RCC 7860 (cell line): Measurements from ENCODE around the gene PTPRG.
"Not testable (repeated sequence)": the region's sequence is repeated elsewhere in the genome, so short reads cannot be mapped to it uniquely, and the experiment has no call there.

Source experiments
- DNase-seq: peaks from one replicate; pipeline ENCODE4 v3.0.0-alpha.2; 2015; ENCODE audit warnings: low spot score
- FAIRE-seq: peaks from 2 replicates; lab custom pipeline; 2012; peaks lifted over from hg19 to GRCh38; lab: Jason Lieb, UNC

Gene PTPRG

DNA sequence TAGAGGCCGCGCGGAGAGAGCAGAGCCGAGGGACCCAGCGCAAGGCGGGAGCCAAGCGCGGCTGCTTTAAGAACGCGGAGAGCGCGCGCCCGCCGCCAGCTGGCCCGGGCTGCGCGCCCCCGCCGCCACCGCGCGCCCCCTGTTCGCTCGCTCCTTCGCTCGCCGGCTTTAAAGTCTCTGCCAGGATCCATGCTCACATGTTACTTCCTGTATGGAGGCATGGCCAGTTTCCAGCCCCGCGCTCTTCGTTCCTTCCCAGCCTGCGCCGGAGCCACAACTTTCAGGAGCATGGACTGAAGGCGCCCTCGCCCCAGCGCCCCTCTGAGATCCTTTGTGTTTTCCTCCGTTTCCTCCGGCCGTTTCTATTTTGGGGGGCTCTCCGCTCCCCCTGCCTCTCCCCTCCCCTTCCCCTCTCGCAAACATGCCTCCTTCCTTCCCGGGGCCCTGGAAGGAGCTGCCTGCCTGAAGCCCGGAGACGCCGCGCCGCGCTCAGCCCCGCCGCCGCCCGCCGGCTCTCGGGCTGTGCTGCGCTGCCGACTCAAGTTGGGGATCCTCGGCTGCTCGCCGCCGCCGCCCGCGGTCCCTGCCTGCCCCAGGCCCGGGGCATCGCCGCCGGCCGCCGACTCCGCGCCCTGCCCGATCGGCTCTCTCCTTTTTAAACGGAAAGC, at the start of gene PTPRG:
Gene PTPRG (plus strand): TSS at position 198 of the 668 bp plus-strand sequence. CDS start 717 bp downstream, outside the sequence.
- peak; percentile 79 for DNase-seq
- no peak for FAIRE-seq

DNA sequence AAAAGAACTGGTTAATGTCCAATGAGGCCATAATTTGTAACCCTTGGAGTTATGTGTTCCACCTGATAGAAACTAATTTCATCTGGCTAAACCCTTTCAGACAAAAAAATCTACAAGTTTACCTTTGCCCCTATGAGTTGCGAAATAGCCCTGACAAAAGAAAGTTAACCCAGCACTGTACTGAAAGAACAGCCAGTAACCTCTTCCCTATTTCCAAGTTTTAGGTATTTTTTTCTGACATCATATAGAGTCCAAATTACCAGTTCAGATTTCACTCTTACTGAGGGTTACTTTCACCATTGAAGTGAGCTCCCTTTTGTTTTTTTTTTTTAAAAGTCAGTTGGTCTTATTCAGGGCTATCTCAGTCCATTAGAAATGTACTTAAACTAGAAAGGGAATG, 42.8 kb upstream of the PTPRG start:
- FAIRE-seq: no peak

DNA sequence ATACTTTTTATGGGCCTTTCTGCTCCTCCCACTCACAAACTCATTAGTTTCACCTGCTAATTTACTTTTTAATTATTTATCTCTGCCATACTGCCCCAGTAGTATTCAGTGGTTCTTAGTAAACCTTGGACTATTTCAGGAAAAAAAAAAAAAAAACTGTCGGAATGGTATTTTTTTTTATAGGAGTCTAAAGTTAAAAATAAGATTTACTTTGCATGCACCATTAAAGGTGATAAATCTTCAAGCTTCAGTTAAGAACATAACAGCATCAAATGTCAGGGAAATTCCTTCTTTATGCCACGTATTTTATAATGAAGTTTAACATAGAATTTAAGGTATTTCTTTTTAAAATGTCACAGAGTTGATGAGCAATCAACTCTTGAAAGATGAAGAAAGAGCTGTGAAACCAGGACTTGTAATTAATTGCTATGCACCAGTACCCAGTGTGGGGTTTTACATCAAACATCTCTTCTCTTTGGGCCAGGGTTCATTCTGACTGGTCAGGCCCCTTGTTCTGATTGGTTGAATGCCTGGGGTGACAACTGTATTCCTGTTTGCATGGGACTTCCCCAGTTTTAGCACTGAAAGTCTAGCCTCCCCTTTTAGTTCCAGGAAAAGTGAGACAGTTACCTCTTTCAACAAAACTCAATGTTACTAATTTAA, 40.3 kb upstream of the PTPRG start:
- DNase-seq (no peak), FAIRE-seq (no peak)

More for the DNA sequence above, 42.8 kb upstream of the PTPRG start:
- no peak for DNase-seq

- FAIRE-seq (no peak), DNase-seq (no peak)
Observed at GRCh38 chr3:61522060-61522459, 39.3 kb upstream of the PTPRG start.

GRCh38 chr3:61522626-61523025, 38.7 kb upstream of the PTPRG start:
- no peak for DNase-seq
- no peak for FAIRE-seq

- DNase-seq (no peak), FAIRE-seq (no peak)
Observed at GRCh38 chr3:61524933-61525332, 36.4 kb upstream of the PTPRG start.

DNA sequence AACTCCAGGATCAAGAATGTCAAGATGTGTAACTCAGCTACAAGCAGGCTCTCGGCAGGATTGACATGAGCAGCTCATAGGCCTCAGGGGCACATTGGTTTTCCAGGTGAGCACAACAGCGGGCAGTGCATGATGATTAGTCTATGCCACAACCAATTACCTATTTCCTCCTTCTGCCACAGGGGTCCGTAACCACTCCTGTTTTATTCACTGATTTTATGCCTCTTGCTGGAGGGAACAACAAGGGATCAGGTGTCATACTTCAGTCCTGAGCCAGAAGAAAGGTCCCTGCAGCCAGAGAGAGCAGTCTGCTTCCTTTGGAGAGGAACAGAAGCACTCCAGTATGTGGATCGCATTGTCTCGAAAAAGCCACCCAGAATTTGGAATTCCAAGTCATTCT, 35.1 kb upstream of the PTPRG start:
- DNase-seq: no peak

GRCh38 chr3:61527011-61527410, 34.4 kb upstream of the PTPRG start:
- FAIRE-seq (no peak), DNase-seq (no peak)

More for the DNA sequence above, 35.1 kb upstream of the PTPRG start:
- no peak for FAIRE-seq

GRCh38 chr3:61530355-61530754, 31.0 kb upstream of the PTPRG start:
- no peak for DNase-seq
- FAIRE-seq: peak; percentile 35

DNA sequence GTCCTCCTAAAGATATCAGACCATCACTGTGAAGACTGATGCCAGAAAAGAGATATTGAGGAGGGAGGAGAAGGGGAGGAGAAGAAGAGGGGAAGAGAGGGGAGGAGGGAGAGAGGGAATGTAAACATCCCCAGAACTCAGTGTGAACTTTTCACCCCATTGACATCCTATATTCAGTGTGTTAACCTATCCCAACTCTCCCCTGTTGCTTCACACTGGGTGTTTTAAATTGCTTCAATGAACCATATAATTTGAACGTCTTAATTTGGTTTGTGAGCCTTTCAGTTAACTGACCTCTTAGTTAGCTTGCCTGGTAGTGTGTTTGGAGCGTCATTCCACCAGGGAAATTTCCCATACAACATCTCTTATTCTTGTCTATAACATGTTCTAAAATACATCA, 29.8 kb upstream of the PTPRG start:
- FAIRE-seq (no peak), DNase-seq (no peak)

GRCh38 chr3:61532739-61533500, 28.5 kb upstream of the PTPRG start:
- DNase-seq (no peak), FAIRE-seq (no peak)

- DNase-seq (no peak), FAIRE-seq (no peak)
Observed at GRCh38 chr3:61535826-61536225, 25.5 kb upstream of the PTPRG start.

DNA sequence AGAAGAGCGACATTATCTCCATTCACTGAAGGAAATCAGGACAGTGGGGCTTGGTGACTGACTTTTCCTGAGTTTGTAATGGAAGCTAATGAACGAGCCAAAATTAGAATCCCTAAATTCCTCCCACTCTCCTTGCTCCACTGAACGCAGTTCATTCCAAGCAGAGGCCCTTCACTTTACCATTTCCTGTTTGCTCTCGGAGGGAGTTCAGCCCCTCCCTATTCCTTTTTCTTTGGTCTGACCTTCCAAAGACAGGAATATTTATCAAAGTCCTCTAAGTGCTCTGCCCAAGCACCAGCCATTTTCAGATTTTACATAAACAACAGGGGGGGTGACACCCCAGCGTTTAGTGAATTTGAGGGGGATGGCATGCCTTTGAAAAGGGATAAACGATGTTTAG, 24.0 kb upstream of the PTPRG start:
- no peak for FAIRE-seq
- DNase-seq: no peak

DNA sequence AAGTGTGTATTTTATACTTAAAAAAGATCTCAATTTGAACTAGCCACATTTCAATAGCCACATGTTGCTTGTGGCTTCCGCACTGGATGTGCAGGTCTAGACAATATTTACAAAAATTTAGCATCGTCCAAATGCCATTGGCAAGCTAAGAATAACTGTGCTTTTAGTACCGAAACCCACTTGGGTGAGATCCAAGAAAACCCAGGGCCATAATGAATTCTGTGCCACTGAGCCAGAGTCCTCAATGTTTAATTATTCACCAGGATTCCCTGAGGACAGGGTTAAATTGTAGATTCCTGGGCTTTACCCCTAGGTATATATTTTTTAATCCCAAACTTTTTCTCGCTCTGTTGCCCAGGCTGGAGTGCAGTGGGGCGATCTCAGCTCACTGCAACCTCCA, 22.9 kb upstream of the PTPRG start:
- DNase-seq (no peak), FAIRE-seq (no peak)

DNA sequence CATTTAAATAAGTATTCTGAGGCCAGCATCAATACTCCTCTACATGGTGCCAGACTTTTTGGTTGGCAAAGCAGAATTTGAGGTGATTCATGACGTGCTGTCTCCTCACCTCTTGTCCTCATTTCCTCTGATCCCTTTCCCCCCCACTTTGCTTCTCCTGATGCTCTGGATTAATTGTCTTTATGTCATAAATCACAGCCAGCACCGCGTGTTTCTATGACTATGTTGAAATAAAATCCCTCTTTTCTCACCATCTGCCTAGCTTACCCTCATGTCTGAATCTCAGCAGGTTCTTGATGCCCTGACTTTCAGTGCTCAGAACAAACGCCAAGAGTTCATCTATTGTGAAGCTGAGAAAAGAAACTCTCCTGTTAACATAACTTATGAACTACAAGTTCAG, 19.7 kb upstream of the PTPRG start:
- no peak for FAIRE-seq
- no peak for DNase-seq

- FAIRE-seq (no peak), DNase-seq (no peak)
Observed at GRCh38 chr3:61545716-61546115, 15.7 kb upstream of the PTPRG start.

DNA sequence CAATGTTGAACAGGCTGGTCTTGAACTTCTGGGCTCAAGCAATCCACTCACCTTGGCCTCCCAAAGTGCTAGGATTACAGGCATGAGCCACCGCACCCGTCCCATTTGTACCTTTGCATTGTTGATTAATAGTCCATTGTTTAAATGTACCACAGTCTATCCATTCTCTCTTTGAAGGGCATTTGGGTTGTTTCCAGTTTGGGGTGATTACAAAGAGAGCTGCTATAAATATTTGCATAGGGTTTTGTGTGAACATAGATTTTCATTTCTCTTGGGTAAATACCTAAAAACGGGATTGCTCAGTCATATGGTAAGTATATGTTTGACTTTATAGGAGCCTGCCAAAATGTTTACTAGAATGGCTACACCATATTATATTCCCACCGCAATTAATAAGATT, 13.7 kb upstream of the PTPRG start:
- FAIRE-seq: no peak
- no peak for DNase-seq

- FAIRE-seq, DNase-seq: not testable (repeated sequence)
Observed at GRCh38 chr3:61552704-61553103, 8.7 kb upstream of the PTPRG start.

DNA sequence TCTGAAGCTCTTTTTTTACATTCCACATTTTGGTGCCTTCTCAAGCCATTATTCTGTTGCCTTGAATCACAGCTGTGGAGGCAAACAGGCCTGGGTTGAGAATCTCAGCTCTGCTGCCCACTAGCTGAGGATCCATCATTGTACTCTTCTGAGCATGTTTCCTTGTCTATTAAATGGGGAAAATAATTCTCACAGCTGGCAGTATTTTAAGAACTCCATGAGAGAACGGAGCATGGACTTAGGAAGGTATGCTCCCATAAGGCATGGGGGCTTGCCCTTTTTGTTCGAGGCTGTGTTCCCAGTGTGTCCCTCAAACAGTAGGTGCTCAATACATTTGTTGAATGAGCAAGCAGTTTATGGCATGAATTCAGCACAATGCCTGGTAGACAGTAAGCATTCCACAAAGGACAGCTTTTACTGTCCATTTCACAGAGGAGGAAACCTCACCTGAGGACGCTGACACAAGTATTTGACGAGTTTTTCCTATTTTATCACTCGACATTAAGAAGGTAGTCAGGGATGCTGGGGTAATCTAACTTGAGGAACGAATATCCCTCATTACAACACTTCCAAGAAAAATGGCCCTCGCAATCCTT, 2.1 kb upstream of the PTPRG start:
- FAIRE-seq (no peak), DNase-seq (no peak)

DNA sequence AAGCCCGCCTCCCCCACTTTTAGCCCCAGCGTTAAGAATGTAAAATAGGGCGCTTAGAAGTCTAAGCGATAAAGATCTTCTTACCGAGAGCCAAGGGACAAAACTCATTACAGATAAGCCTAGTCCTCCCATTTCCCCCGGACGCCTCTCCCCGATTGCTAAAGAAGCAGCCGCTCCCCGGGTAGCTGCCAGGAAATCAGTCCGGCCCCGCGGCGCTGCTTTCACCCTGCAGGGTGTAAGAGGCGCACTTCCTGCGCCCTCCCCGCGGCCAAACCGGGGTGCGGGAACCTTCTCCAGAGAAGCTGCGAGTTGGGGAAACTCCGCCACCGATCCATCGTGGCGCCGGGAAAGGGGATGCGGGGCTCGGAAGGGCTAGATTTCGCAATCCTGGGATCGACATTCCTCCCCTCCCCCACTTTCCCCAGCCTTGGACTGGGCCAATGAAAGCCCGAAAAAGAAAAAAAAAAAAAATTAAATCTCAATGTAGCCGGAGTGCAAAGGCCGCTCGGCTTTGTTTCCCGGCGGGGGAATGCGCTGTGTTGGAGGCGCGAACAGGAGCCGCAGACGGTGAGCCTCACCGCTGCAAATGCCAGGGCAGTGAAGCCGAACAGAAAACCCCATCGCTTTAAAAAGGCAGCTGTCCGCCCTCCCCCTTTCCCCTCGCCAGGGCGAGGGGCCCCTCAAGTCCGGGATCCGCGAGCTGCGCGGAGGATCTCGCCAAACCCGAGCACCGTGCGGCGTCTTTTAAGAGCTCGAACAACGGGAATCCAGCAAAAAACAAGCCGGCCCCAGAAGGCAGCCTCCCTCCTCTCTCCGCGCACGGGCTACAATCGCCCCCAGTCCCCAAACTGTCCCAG, 626 bp upstream of the PTPRG start:
- FAIRE-seq (peak; percentile 33), DNase-seq (peak; percentile 67)
